ENCODE results near the gene TOX2. TPM values are rescaled to one million over a fixed set of nuclear protein-coding genes. Genes with fewer than 3 reads are reported as not detected.

Gene TOX2
- total and polyA plus RNA-seq, 2 of the 8 experiments (the other 6 are each of a cell fraction or from before 2014, with no cell fraction given), result 1.8 to 3.4 TPM

DNA sequence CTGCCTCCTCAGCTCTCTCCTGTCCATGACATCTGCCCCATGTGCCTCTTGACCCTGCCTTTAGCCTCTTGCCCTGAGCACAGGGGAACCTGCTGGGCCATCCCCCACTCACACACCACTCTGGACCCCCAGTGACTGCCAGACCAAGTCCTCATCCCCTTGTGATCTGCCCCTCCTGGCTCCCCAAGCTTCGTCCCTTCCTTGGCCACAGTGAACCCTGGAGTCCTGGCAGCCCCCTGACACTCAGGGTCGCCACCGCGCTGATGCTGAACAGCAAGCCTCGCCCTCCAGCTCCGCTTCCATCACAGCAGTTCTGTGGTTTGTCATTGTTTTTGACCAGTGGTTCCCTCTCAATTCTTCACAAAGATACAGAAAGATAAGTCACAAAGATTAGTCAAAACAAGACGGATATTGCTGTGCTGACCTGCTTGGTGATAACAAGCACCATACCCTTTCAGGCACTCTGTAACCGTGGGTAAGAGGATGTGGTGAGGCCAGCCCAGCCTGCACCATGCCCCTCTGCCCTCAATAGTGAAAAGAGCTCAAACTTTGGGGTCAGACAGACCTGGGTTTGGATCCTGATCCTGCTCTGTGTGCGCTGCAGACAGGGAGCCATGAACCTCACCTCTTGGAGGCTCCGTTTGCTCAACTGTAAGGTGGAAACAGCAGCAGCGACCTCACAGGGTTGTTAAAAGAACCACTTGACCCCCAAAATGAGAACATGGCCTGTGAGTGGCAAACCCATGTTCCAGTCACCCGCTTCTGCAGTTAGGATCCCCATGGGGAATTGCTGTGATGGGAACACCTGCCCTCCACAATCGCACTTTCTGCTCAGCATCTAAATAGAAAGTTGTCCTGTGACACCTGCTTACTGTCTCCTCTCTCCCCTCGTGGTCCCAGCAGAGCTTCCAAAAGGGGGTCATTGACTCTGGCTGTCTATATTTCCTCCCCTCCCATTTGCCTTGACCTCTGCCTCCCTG is 114.5 kb downstream of the TOX2 start (continued):
- no peak for TF ChIP-seq MAX (IDR thresholded peaks at IDR 0.05)

Data from H1 (cell line).